Measurements from ENCODE around the gene TGM5. TPM values are rescaled to one million over a fixed set of nuclear protein-coding genes. Genes with fewer than 3 reads are reported as not detected.

Gene TGM5
- polyA plus RNA-seq, 1 experiment, result not detected

DNA sequence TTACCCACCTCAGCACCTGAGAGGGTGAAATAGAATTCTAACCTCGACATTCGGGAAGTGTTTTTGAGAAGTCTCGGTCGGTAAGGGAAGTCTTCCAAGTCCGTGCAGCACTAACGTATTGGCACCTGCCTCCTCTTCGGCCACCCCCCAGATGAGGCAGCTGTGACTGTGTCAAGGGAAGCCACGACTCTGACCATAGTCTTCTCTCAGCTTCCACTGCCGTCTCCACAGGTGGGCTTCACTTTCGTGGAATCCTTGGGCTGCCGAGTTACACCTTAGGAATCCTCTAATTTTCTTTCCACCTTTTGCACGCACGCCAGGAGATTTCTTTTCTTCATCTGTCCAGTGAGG, 80.8 kb downstream of the TGM5 start:
- peak overlapping the region; percentile 82 for H3K4me3 ChIP-seq (ENCODE audit: low read depth, low read length)
- peaks cover 1% of the 10 kb centered on the region; the same call in 1 of the 2 replicates for H3K36me3 ChIP-seq (ENCODE audit: control insufficient read depth, insufficient read depth, low read length)
- TF ChIP-seq, protein P1, sequence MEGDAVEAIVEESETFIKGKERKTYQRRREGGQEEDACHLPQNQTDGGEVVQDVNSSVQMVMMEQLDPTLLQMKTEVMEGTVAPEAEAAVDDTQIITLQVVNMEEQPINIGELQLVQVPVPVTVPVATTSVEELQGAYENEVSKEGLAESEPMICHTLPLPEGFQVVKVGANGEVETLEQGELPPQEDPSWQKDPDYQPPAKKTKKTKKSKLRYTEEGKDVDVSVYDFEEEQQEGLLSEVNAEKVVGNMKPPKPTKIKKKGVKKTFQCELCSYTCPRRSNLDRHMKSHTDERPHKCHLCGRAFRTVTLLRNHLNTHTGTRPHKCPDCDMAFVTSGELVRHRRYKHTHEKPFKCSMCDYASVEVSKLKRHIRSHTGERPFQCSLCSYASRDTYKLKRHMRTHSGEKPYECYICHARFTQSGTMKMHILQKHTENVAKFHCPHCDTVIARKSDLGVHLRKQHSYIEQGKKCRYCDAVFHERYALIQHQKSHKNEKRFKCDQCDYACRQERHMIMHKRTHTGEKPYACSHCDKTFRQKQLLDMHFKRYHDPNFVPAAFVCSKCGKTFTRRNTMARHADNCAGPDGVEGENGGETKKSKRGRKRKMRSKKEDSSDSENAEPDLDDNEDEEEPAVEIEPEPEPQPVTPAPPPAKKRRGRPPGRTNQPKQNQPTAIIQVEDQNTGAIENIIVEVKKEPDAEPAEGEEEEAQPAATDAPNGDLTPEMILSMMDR (IDR thresholded peaks at IDR 0.05; ENCODE audit: insufficient read depth, low read depth, low read length), result no peak
- no peak for DNase-seq (ENCODE audit: low read depth)
- POLR2A ChIA-PET, result no interaction called here
- CTCF ChIA-PET, result interaction anchor here (0.7 to 4.7 kb wide), 5 partner anchors 8 to 485 kb away, joined by 3 to 30 read pairs (median 4); no protein-coding TSS in a partner anchor
- H3K27me3 ChIP-seq (ENCODE audit: control insufficient read depth, insufficient read depth, low read length), result no peaks in the 10 kb centered on the region

DNA sequence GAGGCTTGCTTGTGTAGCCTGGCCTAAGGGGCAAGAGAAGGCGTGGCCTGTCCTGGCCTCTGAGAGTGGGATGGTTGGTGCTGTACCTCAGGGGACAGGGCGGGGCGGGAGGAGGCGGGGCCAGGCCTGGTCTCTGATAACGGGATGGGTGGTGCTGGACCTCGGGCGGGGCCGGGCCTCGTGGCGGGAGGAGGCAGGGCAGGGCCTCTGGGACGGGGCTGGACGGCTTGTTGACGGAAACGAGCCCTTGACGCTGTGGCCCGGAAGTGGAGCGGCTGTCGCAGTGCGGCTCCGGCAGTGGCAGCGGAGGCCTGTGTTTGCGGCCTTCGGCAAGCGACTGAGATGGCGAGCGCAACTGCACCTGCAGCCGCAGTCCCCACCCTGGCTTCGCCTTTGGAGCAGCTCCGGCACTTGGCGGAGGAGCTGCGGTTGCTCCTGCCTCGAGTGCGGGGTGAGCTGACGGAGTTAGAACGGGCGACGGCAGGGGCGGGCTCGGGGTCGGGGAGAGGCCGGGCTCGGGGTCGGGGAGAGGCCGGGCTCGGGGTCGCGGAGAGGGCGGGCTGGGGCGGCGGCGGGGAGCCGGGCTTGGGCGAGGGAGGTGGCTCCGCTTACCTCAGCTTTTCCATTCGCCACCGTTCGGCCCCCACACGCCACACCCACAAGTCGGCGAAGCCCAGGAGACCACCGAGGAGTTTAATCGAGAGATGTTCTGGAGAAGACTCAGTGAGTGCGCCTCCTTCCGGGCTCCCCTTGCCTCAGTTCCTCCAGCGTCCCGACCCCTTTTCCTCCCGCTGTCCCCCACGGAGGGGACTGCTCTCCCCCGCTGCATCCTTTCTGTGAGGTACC, 81.3 kb downstream of the TGM5 start, which contains the start of gene CCNDBP1:
CCNDBP1 (plus strand) TSS at position 247 of the 846 bp plus-strand sequence; CDS start at position 343, 96 bp downstream.
- peak; percentile 51 for DNase-seq (ENCODE audit: low read depth)
- ChIA-PET CTCF (interaction anchor here (1.1 to 4.7 kb wide), 4 partner anchors 9 to 101 kb away, joined by 4 to 30 read pairs (median 13); no protein-coding TSS in a partner anchor), POLR2A (no interaction called here)
- Histone ChIP-seq H3K36me3 (ENCODE audit: control insufficient read depth, insufficient read depth, low read length) (no peaks in the 10 kb centered on the region), H3K4me3 (ENCODE audit: low read depth, low read length) (peak within 1 kb of the TSS; percentile 82), H3K27me3 (ENCODE audit: control insufficient read depth, insufficient read depth, low read length) (no peaks in the 10 kb centered on the region)
- TF ChIP-seq, protein P1 (IDR thresholded peaks at IDR 0.05; ENCODE audit: insufficient read depth, low read depth, low read length), result peak; percentile 64

DNA sequence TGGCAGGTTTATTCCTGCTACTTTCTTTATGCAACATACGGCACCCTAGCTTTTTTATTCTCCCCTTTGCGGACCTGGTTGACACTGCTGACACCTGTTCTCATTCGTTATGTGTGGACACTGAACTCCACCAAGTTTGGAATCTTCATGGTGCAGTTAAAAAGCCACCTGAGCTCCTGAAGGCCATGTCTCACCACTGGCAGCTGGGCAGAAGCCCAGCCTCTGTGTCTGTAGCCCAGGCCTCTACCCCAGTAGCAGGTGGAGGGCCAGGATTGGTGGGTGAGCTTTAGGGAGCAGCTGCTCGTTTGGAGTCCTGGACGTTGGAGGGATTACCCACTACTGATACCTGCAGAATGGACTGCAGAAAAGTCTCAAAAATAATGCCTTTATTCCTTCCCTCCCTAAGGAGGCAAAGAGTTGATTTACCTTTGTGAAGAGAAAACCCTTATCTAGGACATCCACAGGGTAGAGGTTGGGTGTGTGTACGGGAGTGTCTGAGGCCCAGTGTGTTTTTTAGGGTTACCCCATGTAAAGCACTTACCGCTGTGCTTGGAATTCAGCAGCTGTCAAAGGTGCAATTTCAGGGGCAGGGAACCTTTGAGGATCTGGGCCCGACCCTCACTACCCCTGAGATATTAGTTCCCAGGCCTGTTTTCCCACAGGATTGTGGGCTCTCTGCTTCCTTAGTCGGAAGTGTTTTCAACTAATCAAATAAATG, 82.2 kb downstream of the TGM5 start:
- Histone ChIP-seq H3K36me3 (ENCODE audit: control insufficient read depth, insufficient read depth, low read length) (no peaks in the 10 kb centered on the region), H3K27me3 (ENCODE audit: control insufficient read depth, insufficient read depth, low read length) (no peaks in the 10 kb centered on the region), H3K4me3 (ENCODE audit: low read depth, low read length) (peak overlapping the region; percentile 82)
- ChIA-PET POLR2A (no interaction called here), CTCF (interaction anchor here (1.3 to 4.7 kb wide), 4 partner anchors 9 to 101 kb away, joined by 4 to 30 read pairs (median 4); no protein-coding TSS in a partner anchor)
- no peak for DNase-seq (ENCODE audit: low read depth)
- TF ChIP-seq, protein P1 (IDR thresholded peaks at IDR 0.05; ENCODE audit: insufficient read depth, low read depth, low read length), result no peak

DNA sequence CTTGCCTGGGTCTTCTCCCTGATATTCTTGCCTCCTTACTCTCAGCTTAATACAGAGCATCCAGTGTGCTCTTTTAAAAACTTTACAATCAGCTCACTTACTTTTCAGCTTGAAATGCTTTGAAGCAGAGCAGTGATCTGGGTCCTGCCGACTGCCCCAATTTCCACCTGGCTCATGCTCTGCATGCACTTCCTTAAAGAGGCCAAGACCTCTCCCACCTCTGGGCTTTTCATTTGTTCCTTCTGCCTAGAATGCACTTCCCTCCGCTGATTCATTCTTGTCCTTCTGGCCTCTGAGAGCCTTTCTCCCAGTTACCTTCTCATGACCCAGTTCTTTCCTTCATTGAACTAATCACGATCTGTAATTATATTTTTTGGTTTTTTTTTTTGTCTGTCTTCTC, 83.5 kb downstream of the TGM5 start:
- CTCF ChIA-PET, result interaction anchor here (1.0 to 4.7 kb wide), 4 partner anchors 10 to 103 kb away, joined by 4 to 30 read pairs (median 5); no protein-coding TSS in a partner anchor
- TF ChIP-seq, protein P1 (IDR thresholded peaks at IDR 0.05; ENCODE audit: insufficient read depth, low read depth, low read length), result no peak
- Histone ChIP-seq H3K4me3 (ENCODE audit: low read depth, low read length) (no peak overlapping the region), H3K36me3 (ENCODE audit: control insufficient read depth, insufficient read depth, low read length) (no peaks in the 10 kb centered on the region), H3K27me3 (ENCODE audit: control insufficient read depth, insufficient read depth, low read length) (no peaks in the 10 kb centered on the region)
- POLR2A ChIA-PET, result interaction anchor here (0.6 kb wide), 1 partner anchor 95 kb away, joined by 3 read pairs; no protein-coding TSS in a partner anchor
- no peak for DNase-seq (ENCODE audit: low read depth)

Small RNAs within 50 kb of the gene (small RNA-seq; reads per million reads assigned to genes)
- gene RF00019 (ENCODE audit: insufficient read length, low read depth, low replicate concordance), result not detected

Other genes with a start within 250 kb of the TGM5 start
- 6.5 and 18.2 TPM in 2 replicates for gene UBR1, start 160.9 kb downstream of the TGM5 start, polyA plus RNA-seq (2011; rRNA removed)
- gene TMEM62, start 133.3 kb downstream of the TGM5 start, polyA plus RNA-seq (2011; rRNA removed), result 4.2 and 6.6 TPM in 2 replicates
- 76.5 and 86.5 TPM in 2 replicates for gene CCNDBP1, start 81.5 kb downstream of the TGM5 start, polyA plus RNA-seq (2011; rRNA removed)
- gene EPB42, start 45.9 kb downstream of the TGM5 start, polyA plus RNA-seq (2011; rRNA removed), result not detected in 2 replicates
- not detected in 2 replicates for gene TGM7, start 35.3 kb upstream of the TGM5 start, polyA plus RNA-seq (2011; rRNA removed)
- 8.7 and 10.7 TPM in 2 replicates for gene LCMT2, start 63.6 kb upstream of the TGM5 start, polyA plus RNA-seq (2011; rRNA removed)
- 6.4 TPM in 2 replicates for gene ZSCAN29, start 104.1 kb upstream of the TGM5 start, polyA plus RNA-seq (2011; rRNA removed)
- gene TUBGCP4, start 104.2 kb upstream of the TGM5 start, polyA plus RNA-seq (2011; rRNA removed), result 10.2 and 10.3 TPM in 2 replicates
- gene TP53BP1, start 226.2 kb upstream of the TGM5 start, polyA plus RNA-seq (2011; rRNA removed), result 48.3 and 59.9 TPM in 2 replicates